A549 (cell line): ENCODE results near the gene RSPH6A. TPM values are rescaled to one million over a fixed set of nuclear protein-coding genes. Genes with fewer than 3 reads are reported as not detected.

Experiments used
- ATAC-seq, 2 experiments: fragments of 200-7000 bp in 1 of 2; fragments of >200 bp in 1 of 2; cut with Nextera tagmentation in 1 of 2; cut with Tn5 transposase in 1 of 2; 3 replicates each; pipeline versions ENCODE4 v1.8.0 to v1.9.1; 2018 to 2020; ENCODE audit warnings: mild to moderate bottlenecking in 1 of 2, moderate library complexity in 1 of 2
- CTCF ChIA-PET: fragments of 300-600 bp; sonication (Branson Sonifier 250); formaldehyde crosslinking; extraction: SDS; loops from one replicate; lab custom pipeline; 2021; ENCODE audit warnings: antibody characterized with exemption, inconsistent platforms; lab: Yijun Ruan, JAX
- POLR2A ChIA-PET: fragments of 350-600 bp; formaldehyde crosslinking; extraction: SDS; loops from one replicate; lab custom pipeline; 2021; ENCODE audit warnings: antibody characterized with exemption, inconsistent platforms; lab: Yijun Ruan, JAX
- DNase-seq, 2 experiments: peaks; one replicate each; pipeline versions ENCODE4 v3.0.0 to v3.0.0-alpha.2; 2011 to 2016; ENCODE audit warnings: low read depth in 1 of 2, low spot score in 1 of 2
- FAIRE-seq: peaks from 2 replicates; lab custom pipeline; 2011; peaks lifted over from hg19 to GRCh38; lab: Jason Lieb, UNC
- H3K27ac ChIP-seq, 2 experiments: fragments of >200 bp; sonication (Bioruptor Twin); formaldehyde crosslinking; 3 replicates each; pipeline ENCODE4 v1.5.1; 2016 to 2017
- H3K4me1 ChIP-seq: fragments of >200 bp; sonication (Bioruptor Twin); formaldehyde crosslinking; 3 replicates; pipeline ENCODE4 v1.6.1; 2016
- H3K4me2 ChIP-seq: fragments of >200 bp; sonication (Bioruptor Twin); formaldehyde crosslinking; 3 replicates; pipeline ENCODE4 v1.6.1; 2016
- H3K4me3 ChIP-seq: fragments of >200 bp; sonication (Bioruptor Twin); formaldehyde crosslinking; 3 replicates; pipeline ENCODE4 v1.5.1; 2016
- H3K9me3 ChIP-seq: fragments of >200 bp; sonication (Bioruptor Twin); formaldehyde crosslinking; 3 replicates; pipeline ENCODE4 v1.6.1; 2016
- FOXS1 ChIP-seq: fragments of 250-450 bp; sonication (Bioruptor Pico); IDR thresholded peaks from 2 replicates; pipeline ENCODE4 v1.5.0; 2020; ENCODE audit warnings: mild to moderate bottlenecking, moderate library complexity
- HOXB13 ChIP-seq: fragments of 250-450 bp; sonication (Bioruptor Pico); IDR thresholded peaks from 2 replicates; pipeline ENCODE4 v1.5.0; 2020; ENCODE audit warnings: low read depth, mild to moderate bottlenecking, moderate library complexity
- HOXB5 ChIP-seq: fragments of 250-450 bp; sonication (Bioruptor Pico); IDR thresholded peaks from 2 replicates; pipeline ENCODE4 v1.5.0; 2020; ENCODE audit warnings: mild to moderate bottlenecking, moderate library complexity
- NFE2L2 ChIP-seq: fragments of 150-350 bp; conservative IDR thresholded peaks from 2 replicates; pipeline ENCODE4 v1.6.1; 2014; ENCODE audit warnings: low read length
- POLR2AphosphoS2 ChIP-seq: conservative IDR thresholded peaks from 2 replicates; pipeline ENCODE4 v1.6.1; 2012; ENCODE audit warnings: low read length, improper control_type of control experiment, inconsistent platforms
- RNF2 ChIP-seq: fragments of 200-600 bp; sonication (generic); IDR thresholded peaks from 2 replicates; pipeline ENCODE4 v1.6.1; 2016; ENCODE audit warnings: low read depth, mild to moderate bottlenecking, antibody characterized with exemption, moderate library complexity, borderline replicate concordance
- SMC3 ChIP-seq: fragments of >200 bp; sonication (Bioruptor Twin); formaldehyde crosslinking; IDR thresholded peaks from 3 replicates; pipeline ENCODE4 v1.6.1; 2018; ENCODE audit warnings: inconsistent platforms
- ZC3H11A ChIP-seq: fragments of 450-650 bp; IDR thresholded peaks from 2 replicates; pipeline ENCODE4 v1.6.1; 2014; ENCODE audit warnings: antibody characterized with exemption, mild to moderate bottlenecking
- WGBS: methylation state at CpG from one replicate; pipeline ENCODE4 v1.1.6; 2017; ENCODE audit errors: missing lambda C conversion rate; 5-methylcytosine and 5-hydroxymethylcytosine counted together
- polyA plus RNA-seq, 4 experiments: library from polyadenylated mRNA; depleted of rRNA in 3 of 4; stranded (reverse); fragments of >200 nt; fragmentation: RNase III in 1 of 4; extraction: RNeasy Plus Mini Kit Qiagen cat#74134 plus additional on column Dnase treatment in 1 of 4; gene quantifications; 2 replicates in 3 of 4; 3 replicates in 1 of 4; pipeline ENCODE4 v1.2.3, GENCODE V29; 2011 to 2017
- TF ChIP-seq, protein P1 (sequence below): fragments of 250-450 bp; sonication (Bioruptor Pico); IDR thresholded peaks from 2 replicates; pipeline ENCODE4 v1.5.0; 2021; ENCODE audit warnings: mild to moderate bottlenecking, moderate library complexity, borderline replicate concordance
- TF ChIP-seq, protein P2 (sequence below): fragments of 200-600 bp; sonication (generic); IDR thresholded peaks from 2 replicates; pipeline ENCODE4 v1.6.1; 2016; ENCODE audit warnings: antibody characterized with exemption, mild to moderate bottlenecking, moderate library complexity
- TF ChIP-seq, protein P3 (sequence below): fragments of 250-450 bp; sonication (Bioruptor Pico); IDR thresholded peaks from 2 replicates; pipeline ENCODE4 v1.5.0; 2020; ENCODE audit warnings: low read depth, mild to moderate bottlenecking, moderate library complexity
- TF ChIP-seq, protein P4 (sequence below): fragments of >200 bp; sonication (Bioruptor Twin); formaldehyde crosslinking; IDR thresholded peaks from 3 replicates; pipeline ENCODE4 v1.5.1; 2016
- TF ChIP-seq, protein P5 (sequence below): IDR thresholded peaks from 2 replicates; pipeline ENCODE4 v1.6.1; 2012

The RSPH6A gene
- polyA plus RNA-seq, 2 of the 4 experiments (the other 2 are of a cell fraction) = not detected

DNA sequence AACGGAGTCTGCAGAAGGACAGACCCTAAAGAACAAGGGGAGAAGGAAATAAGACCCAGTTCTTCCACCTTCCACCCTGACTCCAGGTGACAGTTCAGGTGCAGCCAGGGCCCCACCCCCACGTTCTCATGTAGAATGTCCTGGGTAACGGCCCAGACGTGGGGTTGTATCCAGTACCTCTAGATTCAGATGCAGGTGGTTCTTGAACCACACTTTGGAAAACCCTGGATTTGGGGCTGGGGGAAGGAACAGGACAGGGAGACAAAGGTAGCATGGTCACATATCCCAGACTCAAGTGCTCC, 35.0 kb downstream of the RSPH6A start:
- ATAC-seq (no peak), DNase-seq (no peak), FAIRE-seq (no peak)
- Histone ChIP-seq H3K9me3 (no peaks in the 10 kb centered on the region), H3K27ac (peak overlapping the region; percentile 90 to 96; a peak in 5 of 6 replicates), H3K4me3 (peak overlapping the region; percentile 18; the same call in 1 of the 3 replicates), H3K4me2 (peak overlapping the region; percentile 88), H3K4me1 (peaks cover 56% of the 10 kb centered on the region)
- ChIA-PET POLR2A (no interaction called here), CTCF (interaction anchor here (62.0 to 74.3 kb wide), 2 partner anchors 5 to 28 kb away, joined by 2204 read pairs; partner anchors contain the start of genes DMPK, DMWD, RSPH6A and SIX5)
- TF ChIP-seq FOXS1 (CRISPR knock-in tag) (no peak), HOXB13 (CRISPR knock-in tag) (no peak), HOXB5 (CRISPR knock-in tag) (no peak), RNF2 (no peak), SMC3 (no peak), NFE2L2 (no peak), POLR2AphosphoS2 (no peak), ZC3H11A (no peak)
- TF ChIP-seq, protein P1, sequence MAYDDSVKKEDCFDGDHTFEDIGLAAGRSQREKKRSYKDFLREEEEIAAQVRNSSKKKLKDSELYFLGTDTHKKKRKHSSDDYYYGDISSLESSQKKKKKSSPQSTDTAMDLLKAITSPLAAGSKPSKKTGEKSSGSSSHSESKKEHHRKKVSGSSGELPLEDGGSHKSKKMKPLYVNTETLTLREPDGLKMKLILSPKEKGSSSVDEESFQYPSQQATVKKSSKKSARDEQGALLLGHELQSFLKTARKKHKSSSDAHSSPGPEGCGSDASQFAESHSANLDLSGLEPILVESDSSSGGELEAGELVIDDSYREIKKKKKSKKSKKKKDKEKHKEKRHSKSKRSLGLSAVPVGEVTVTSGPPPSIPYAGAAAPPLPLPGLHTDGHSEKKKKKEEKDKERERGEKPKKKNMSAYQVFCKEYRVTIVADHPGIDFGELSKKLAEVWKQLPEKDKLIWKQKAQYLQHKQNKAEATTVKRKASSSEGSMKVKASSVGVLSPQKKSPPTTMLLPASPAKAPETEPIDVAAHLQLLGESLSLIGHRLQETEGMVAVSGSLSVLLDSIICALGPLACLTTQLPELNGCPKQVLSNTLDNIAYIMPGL (CRISPR knock-in tag) = no peak
- TF ChIP-seq, protein P2, sequence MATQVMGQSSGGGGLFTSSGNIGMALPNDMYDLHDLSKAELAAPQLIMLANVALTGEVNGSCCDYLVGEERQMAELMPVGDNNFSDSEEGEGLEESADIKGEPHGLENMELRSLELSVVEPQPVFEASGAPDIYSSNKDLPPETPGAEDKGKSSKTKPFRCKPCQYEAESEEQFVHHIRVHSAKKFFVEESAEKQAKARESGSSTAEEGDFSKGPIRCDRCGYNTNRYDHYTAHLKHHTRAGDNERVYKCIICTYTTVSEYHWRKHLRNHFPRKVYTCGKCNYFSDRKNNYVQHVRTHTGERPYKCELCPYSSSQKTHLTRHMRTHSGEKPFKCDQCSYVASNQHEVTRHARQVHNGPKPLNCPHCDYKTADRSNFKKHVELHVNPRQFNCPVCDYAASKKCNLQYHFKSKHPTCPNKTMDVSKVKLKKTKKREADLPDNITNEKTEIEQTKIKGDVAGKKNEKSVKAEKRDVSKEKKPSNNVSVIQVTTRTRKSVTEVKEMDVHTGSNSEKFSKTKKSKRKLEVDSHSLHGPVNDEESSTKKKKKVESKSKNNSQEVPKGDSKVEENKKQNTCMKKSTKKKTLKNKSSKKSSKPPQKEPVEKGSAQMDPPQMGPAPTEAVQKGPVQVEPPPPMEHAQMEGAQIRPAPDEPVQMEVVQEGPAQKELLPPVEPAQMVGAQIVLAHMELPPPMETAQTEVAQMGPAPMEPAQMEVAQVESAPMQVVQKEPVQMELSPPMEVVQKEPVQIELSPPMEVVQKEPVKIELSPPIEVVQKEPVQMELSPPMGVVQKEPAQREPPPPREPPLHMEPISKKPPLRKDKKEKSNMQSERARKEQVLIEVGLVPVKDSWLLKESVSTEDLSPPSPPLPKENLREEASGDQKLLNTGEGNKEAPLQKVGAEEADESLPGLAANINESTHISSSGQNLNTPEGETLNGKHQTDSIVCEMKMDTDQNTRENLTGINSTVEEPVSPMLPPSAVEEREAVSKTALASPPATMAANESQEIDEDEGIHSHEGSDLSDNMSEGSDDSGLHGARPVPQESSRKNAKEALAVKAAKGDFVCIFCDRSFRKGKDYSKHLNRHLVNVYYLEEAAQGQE = no peak
- TF ChIP-seq, protein P3, sequence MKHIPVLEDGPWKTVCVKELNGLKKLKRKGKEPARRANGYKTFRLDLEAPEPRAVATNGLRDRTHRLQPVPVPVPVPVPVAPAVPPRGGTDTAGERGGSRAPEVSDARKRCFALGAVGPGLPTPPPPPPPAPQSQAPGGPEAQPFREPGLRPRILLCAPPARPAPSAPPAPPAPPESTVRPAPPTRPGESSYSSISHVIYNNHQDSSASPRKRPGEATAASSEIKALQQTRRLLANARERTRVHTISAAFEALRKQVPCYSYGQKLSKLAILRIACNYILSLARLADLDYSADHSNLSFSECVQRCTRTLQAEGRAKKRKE (CRISPR knock-in tag) = no peak
- TF ChIP-seq, protein P4, sequence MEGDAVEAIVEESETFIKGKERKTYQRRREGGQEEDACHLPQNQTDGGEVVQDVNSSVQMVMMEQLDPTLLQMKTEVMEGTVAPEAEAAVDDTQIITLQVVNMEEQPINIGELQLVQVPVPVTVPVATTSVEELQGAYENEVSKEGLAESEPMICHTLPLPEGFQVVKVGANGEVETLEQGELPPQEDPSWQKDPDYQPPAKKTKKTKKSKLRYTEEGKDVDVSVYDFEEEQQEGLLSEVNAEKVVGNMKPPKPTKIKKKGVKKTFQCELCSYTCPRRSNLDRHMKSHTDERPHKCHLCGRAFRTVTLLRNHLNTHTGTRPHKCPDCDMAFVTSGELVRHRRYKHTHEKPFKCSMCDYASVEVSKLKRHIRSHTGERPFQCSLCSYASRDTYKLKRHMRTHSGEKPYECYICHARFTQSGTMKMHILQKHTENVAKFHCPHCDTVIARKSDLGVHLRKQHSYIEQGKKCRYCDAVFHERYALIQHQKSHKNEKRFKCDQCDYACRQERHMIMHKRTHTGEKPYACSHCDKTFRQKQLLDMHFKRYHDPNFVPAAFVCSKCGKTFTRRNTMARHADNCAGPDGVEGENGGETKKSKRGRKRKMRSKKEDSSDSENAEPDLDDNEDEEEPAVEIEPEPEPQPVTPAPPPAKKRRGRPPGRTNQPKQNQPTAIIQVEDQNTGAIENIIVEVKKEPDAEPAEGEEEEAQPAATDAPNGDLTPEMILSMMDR = no peak
- TF ChIP-seq, protein P5, sequence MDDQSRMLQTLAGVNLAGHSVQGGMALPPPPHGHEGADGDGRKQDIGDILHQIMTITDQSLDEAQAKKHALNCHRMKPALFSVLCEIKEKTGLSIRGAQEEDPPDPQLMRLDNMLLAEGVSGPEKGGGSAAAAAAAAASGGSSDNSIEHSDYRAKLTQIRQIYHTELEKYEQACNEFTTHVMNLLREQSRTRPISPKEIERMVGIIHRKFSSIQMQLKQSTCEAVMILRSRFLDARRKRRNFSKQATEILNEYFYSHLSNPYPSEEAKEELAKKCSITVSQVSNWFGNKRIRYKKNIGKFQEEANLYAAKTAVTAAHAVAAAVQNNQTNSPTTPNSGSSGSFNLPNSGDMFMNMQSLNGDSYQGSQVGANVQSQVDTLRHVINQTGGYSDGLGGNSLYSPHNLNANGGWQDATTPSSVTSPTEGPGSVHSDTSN = no peak
- WGBS = 72% methylated on average over 4 of the region's 4 CpGs
